NCI-H2171 (cell line): ENCODE results near the gene TAF1A.

Experiments
- DNase-seq: peaks from one replicate; lab custom pipeline; 2025; lab: John Stamatoyannopoulos, UW

TAF1A gene

GRCh38 chr1:222596696-222597095, 7.0 kb upstream of the TAF1A start:
- DNase-seq: no peak

GRCh38 chr1:222594789-222595188, 5.1 kb upstream of the TAF1A start:
- DNase-seq: no peak

GRCh38 chr1:222592171-222592570, 2.4 kb upstream of the TAF1A start:
- DNase-seq: no peak

- no peak for DNase-seq
These were observed 1.6 kb downstream of the TAF1A start for GRCh38 chr1:222588135-222588534.

GRCh38 chr1:222586842-222587241, 2.9 kb downstream of the TAF1A start:
- no peak for DNase-seq

GRCh38 chr1:222583079-222583478, 6.7 kb downstream of the TAF1A start:
- no peak for DNase-seq

- no peak for DNase-seq
These were observed 7.5 kb downstream of the TAF1A start for GRCh38 chr1:222582099-222582774.

GRCh38 chr1:222579316-222579715, 10.4 kb downstream of the TAF1A start:
- no peak for DNase-seq

GRCh38 chr1:222570837-222571236, 18.9 kb downstream of the TAF1A start:
- DNase-seq: no peak

GRCh38 chr1:222561656-222562055, 28.1 kb downstream of the TAF1A start:
- no peak for DNase-seq

- no peak for DNase-seq
These were observed 32.2 kb downstream of the TAF1A start for GRCh38 chr1:222557574-222557973.

- DNase-seq: no peak
These were observed 32.6 kb downstream of the TAF1A start for GRCh38 chr1:222557148-222557547.

GRCh38 chr1:222555992-222556615, 33.6 kb downstream of the TAF1A start:
- no peak for DNase-seq

GRCh38 chr1:222554177-222554576, 35.6 kb downstream of the TAF1A start:
- DNase-seq: no peak

GRCh38 chr1:222552882-222553281, 36.9 kb downstream of the TAF1A start:
- DNase-seq: no peak

- no peak for DNase-seq
These were observed 41.6 kb downstream of the TAF1A start, which contains the start of gene HHIPL2 for GRCh38 chr1:222547944-222548671. TSS of gene HHIPL2 (minus strand) at chr1:222548104. CDS start at chr1:222548044, 60 bp downstream.

GRCh38 chr1:222547260-222547614, 42.5 kb downstream of the TAF1A start:
- DNase-seq: no peak

- no peak for DNase-seq
These were observed 43.0 kb downstream of the TAF1A start for GRCh38 chr1:222546548-222547259.

GRCh38 chr1:222546091-222546490, 43.6 kb downstream of the TAF1A start:
- DNase-seq: no peak

- DNase-seq: no peak
These were observed 45.9 kb downstream of the TAF1A start for GRCh38 chr1:222543817-222544216.

- no peak for DNase-seq
These were observed 49.1 kb downstream of the TAF1A start for GRCh38 chr1:222540598-222540995.

GRCh38 chr1:222539951-222540597, 49.7 kb downstream of the TAF1A start:
- no peak for DNase-seq
